Measurements from ENCODE around the gene PPP1R13B. TPM values are rescaled to one million over a fixed set of nuclear protein-coding genes. Genes with fewer than 3 reads are reported as not detected.
"Not testable (repeated sequence)": the region's sequence is repeated elsewhere in the genome, so short reads cannot be mapped to it uniquely, and the experiment has no call there.

The PPP1R13B gene
- total RNA-seq, 1 experiment from 2014 or later = 3.0 TPM

GRCh38 chr14:103782376-103782775 lies 65.0 kb downstream of the PPP1R13B start:
- Histone ChIP-seq H3K9me3 (ENCODE audit: low read length) (no peaks in the 10 kb centered on the region), H2AFZ (ENCODE audit: low read length) (no peak overlapping the region), H3K9ac (ENCODE audit: low read length) (no peak overlapping the region), H3K4me1 (ENCODE audit: low read length) (no peaks in the 10 kb centered on the region), H3K27me3 (ENCODE audit: low read length) (no peaks in the 10 kb centered on the region), H3K4me3 (ENCODE audit: low read length) (no peak overlapping the region), H4K20me1 (ENCODE audit: insufficient read depth, low read depth, low read length) (no peaks in the 10 kb centered on the region), H3K79me2 (ENCODE audit: low read length) (no peaks in the 10 kb centered on the region), H3K36me3 (ENCODE audit: insufficient read depth, low read length) (no peaks in the 10 kb centered on the region), H3K4me2 (ENCODE audit: low read depth, low read length, poor library complexity, severe bottlenecking) (no peak overlapping the region), H3K27ac (ENCODE audit: low read length) (no peak overlapping the region), H3K9me2 (replicated peaks; ENCODE audit: insufficient read depth, low read length) (no peaks in the 10 kb centered on the region)
- no peak for DNase-seq

- not testable (repeated sequence) for H3K27ac ChIP-seq (ENCODE audit: low read length); DNase-seq; H3K9ac ChIP-seq (ENCODE audit: low read length); H3K36me3 ChIP-seq (ENCODE audit: insufficient read depth, low read length); H3K9me2 ChIP-seq (replicated peaks; ENCODE audit: insufficient read depth, low read length); H3K27me3 ChIP-seq (ENCODE audit: low read length); H3K4me1 ChIP-seq (ENCODE audit: low read length); H2AFZ ChIP-seq (ENCODE audit: low read length); H3K4me3 ChIP-seq (ENCODE audit: low read length); H3K9me3 ChIP-seq (ENCODE audit: low read length); H3K79me2 ChIP-seq (ENCODE audit: low read length); H3K4me2 ChIP-seq (ENCODE audit: low read depth, low read length, poor library complexity, severe bottlenecking); H4K20me1 ChIP-seq (ENCODE audit: insufficient read depth, low read depth, low read length)
Measured at GRCh38 chr14:103776319-103776718, 71.1 kb downstream of the PPP1R13B start.

GRCh38 chr14:103775506-103775905 lies 71.9 kb downstream of the PPP1R13B start:
- H3K9ac ChIP-seq (ENCODE audit: low read length) = no peak overlapping the region
- H3K4me3 ChIP-seq (ENCODE audit: low read length) = no peak overlapping the region
- DNase-seq = no peak
- H3K9me3 ChIP-seq (ENCODE audit: low read length) = peaks cover 3% of the 10 kb centered on the region; the same call in 1 of the 2 replicates
- no peaks in the 10 kb centered on the region for H3K4me1 ChIP-seq (ENCODE audit: low read length)
- no peaks in the 10 kb centered on the region for H3K79me2 ChIP-seq (ENCODE audit: low read length)
- no peak overlapping the region for H2AFZ ChIP-seq (ENCODE audit: low read length)
- H3K9me2 ChIP-seq (replicated peaks; ENCODE audit: insufficient read depth, low read length) = no peaks in the 10 kb centered on the region
- H3K27me3 ChIP-seq (ENCODE audit: low read length) = no peaks in the 10 kb centered on the region; the same call in 1 of the 2 replicates
- no peaks in the 10 kb centered on the region for H3K36me3 ChIP-seq (ENCODE audit: insufficient read depth, low read length)
- no peaks in the 10 kb centered on the region for H4K20me1 ChIP-seq (ENCODE audit: insufficient read depth, low read depth, low read length)
- H3K27ac ChIP-seq (ENCODE audit: low read length) = no peak overlapping the region
- H3K4me2 ChIP-seq (ENCODE audit: low read depth, low read length, poor library complexity, severe bottlenecking) = no peak overlapping the region

DNA sequence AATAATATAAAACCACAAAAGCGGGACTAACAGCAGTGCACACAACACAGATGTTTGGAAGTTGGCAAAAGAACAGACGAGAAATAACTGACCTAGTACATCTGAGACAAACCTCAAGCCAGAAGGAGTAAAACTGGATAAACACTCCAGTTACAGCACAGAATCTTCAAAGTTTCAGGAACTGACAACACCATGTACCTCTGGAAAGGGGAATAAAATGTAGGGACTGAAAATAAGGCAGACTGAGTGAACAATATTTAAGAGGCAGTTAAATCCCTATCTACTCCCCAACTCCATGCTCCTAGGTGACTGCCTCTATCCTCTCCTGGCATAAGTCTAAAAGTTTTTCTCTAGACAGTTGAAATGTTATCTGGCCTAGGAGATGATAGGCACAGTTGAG lies 73.9 kb downstream of the PPP1R13B start:
- Histone ChIP-seq H3K36me3 (ENCODE audit: insufficient read depth, low read length) (no peaks in the 10 kb centered on the region), H3K4me1 (ENCODE audit: low read length) (no peaks in the 10 kb centered on the region), H3K27ac (ENCODE audit: low read length) (no peak overlapping the region), H3K9ac (ENCODE audit: low read length) (no peak overlapping the region), H2AFZ (ENCODE audit: low read length) (no peak overlapping the region), H3K9me3 (ENCODE audit: low read length) (peaks cover 3% of the 10 kb centered on the region; the same call in 1 of the 2 replicates), H4K20me1 (ENCODE audit: insufficient read depth, low read depth, low read length) (no peaks in the 10 kb centered on the region), H3K27me3 (ENCODE audit: low read length) (no peaks in the 10 kb centered on the region; the same call in 1 of the 2 replicates), H3K4me3 (ENCODE audit: low read length) (no peak overlapping the region), H3K4me2 (ENCODE audit: low read depth, low read length, poor library complexity, severe bottlenecking) (no peak overlapping the region), H3K79me2 (ENCODE audit: low read length) (no peaks in the 10 kb centered on the region), H3K9me2 (replicated peaks; ENCODE audit: insufficient read depth, low read length) (no peaks in the 10 kb centered on the region)
- no peak for DNase-seq

- H3K4me3 ChIP-seq (ENCODE audit: low read length) = no peak overlapping the region
- H3K36me3 ChIP-seq (ENCODE audit: insufficient read depth, low read length) = no peaks in the 10 kb centered on the region
- H3K27ac ChIP-seq (ENCODE audit: low read length) = no peak overlapping the region
- no peaks in the 10 kb centered on the region for H4K20me1 ChIP-seq (ENCODE audit: insufficient read depth, low read depth, low read length)
- no peaks in the 10 kb centered on the region; the same call in 1 of the 2 replicates for H3K27me3 ChIP-seq (ENCODE audit: low read length)
- H3K9me2 ChIP-seq (replicated peaks; ENCODE audit: insufficient read depth, low read length) = no peaks in the 10 kb centered on the region
- H3K9me3 ChIP-seq (ENCODE audit: low read length) = peaks cover 3% of the 10 kb centered on the region; the same call in 1 of the 2 replicates
- H3K9ac ChIP-seq (ENCODE audit: low read length) = no peak overlapping the region
- no peaks in the 10 kb centered on the region for H3K79me2 ChIP-seq (ENCODE audit: low read length)
- H3K4me2 ChIP-seq (ENCODE audit: low read depth, low read length, poor library complexity, severe bottlenecking) = no peak overlapping the region
- H2AFZ ChIP-seq (ENCODE audit: low read length) = no peak overlapping the region
- no peak for DNase-seq
- no peaks in the 10 kb centered on the region for H3K4me1 ChIP-seq (ENCODE audit: low read length)
Measured at GRCh38 chr14:103772078-103772712, 75.2 kb downstream of the PPP1R13B start.

GRCh38 chr14:103770902-103771301 lies 76.5 kb downstream of the PPP1R13B start:
- no peaks in the 10 kb centered on the region; the same call in 1 of the 2 replicates for H3K27me3 ChIP-seq (ENCODE audit: low read length)
- H3K9me3 ChIP-seq (ENCODE audit: low read length) = peaks cover 3% of the 10 kb centered on the region; the same call in 1 of the 2 replicates
- H3K79me2 ChIP-seq (ENCODE audit: low read length) = no peaks in the 10 kb centered on the region
- no peaks in the 10 kb centered on the region for H3K9me2 ChIP-seq (replicated peaks; ENCODE audit: insufficient read depth, low read length)
- H3K27ac ChIP-seq (ENCODE audit: low read length) = no peak overlapping the region
- no peaks in the 10 kb centered on the region for H4K20me1 ChIP-seq (ENCODE audit: insufficient read depth, low read depth, low read length)
- peak; percentile 56 for DNase-seq
- H2AFZ ChIP-seq (ENCODE audit: low read length) = no peak overlapping the region
- H3K4me2 ChIP-seq (ENCODE audit: low read depth, low read length, poor library complexity, severe bottlenecking) = no peak overlapping the region
- H3K9ac ChIP-seq (ENCODE audit: low read length) = no peak overlapping the region
- H3K36me3 ChIP-seq (ENCODE audit: insufficient read depth, low read length) = no peaks in the 10 kb centered on the region
- H3K4me1 ChIP-seq (ENCODE audit: low read length) = no peaks in the 10 kb centered on the region
- H3K4me3 ChIP-seq (ENCODE audit: low read length) = no peak overlapping the region

- no peaks in the 10 kb centered on the region for H3K4me1 ChIP-seq (ENCODE audit: low read length)
- H3K9me3 ChIP-seq (ENCODE audit: low read length) = peaks cover 3% of the 10 kb centered on the region; the same call in 1 of the 2 replicates
- no peaks in the 10 kb centered on the region for H4K20me1 ChIP-seq (ENCODE audit: insufficient read depth, low read depth, low read length)
- no peak overlapping the region for H2AFZ ChIP-seq (ENCODE audit: low read length)
- no peaks in the 10 kb centered on the region for H3K36me3 ChIP-seq (ENCODE audit: insufficient read depth, low read length)
- no peaks in the 10 kb centered on the region for H3K79me2 ChIP-seq (ENCODE audit: low read length)
- H3K4me3 ChIP-seq (ENCODE audit: low read length) = no peak overlapping the region
- no peak overlapping the region for H3K27ac ChIP-seq (ENCODE audit: low read length)
- no peak overlapping the region for H3K4me2 ChIP-seq (ENCODE audit: low read depth, low read length, poor library complexity, severe bottlenecking)
- no peak for DNase-seq
- H3K9ac ChIP-seq (ENCODE audit: low read length) = no peak overlapping the region
- H3K9me2 ChIP-seq (replicated peaks; ENCODE audit: insufficient read depth, low read length) = no peaks in the 10 kb centered on the region
- H3K27me3 ChIP-seq (ENCODE audit: low read length) = no peaks in the 10 kb centered on the region; the same call in 1 of the 2 replicates
Measured at GRCh38 chr14:103770500-103770899, 76.9 kb downstream of the PPP1R13B start.

DNA sequence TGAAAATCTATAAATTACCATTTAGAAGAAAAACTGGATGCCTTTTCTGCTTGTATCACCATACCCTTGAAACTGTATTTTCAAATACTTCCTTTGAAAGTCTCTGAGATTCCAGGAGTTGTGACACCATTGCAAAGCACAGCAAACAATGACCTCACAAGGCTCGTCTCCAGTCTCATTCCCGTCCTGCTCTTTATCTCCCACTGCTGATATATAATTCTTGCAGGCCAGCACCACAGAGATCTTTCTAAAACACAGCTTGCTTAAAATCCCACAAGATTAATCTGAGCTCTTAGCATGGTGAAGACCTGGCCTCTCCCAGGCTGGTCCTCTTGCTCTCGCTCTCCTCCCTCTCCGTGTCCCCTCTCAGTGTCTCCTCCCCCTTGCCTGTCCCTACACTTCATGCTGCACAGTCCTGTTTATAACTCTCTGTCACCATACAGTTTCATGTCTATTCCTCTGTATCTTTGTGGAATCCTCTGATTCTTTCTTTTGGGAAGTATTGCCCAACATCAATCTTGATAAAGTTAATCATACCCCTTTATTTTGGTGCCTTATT lies 80.0 kb downstream of the PPP1R13B start:
- no peak overlapping the region for H3K27ac ChIP-seq (ENCODE audit: low read length)
- no peak for DNase-seq
- H3K9me2 ChIP-seq (replicated peaks; ENCODE audit: insufficient read depth, low read length) = no peaks in the 10 kb centered on the region
- no peak overlapping the region for H2AFZ ChIP-seq (ENCODE audit: low read length)
- H4K20me1 ChIP-seq (ENCODE audit: insufficient read depth, low read depth, low read length) = no peaks in the 10 kb centered on the region
- no peak overlapping the region for H3K4me2 ChIP-seq (ENCODE audit: low read depth, low read length, poor library complexity, severe bottlenecking)
- no peak overlapping the region for H3K4me3 ChIP-seq (ENCODE audit: low read length)
- H3K79me2 ChIP-seq (ENCODE audit: low read length) = no peaks in the 10 kb centered on the region
- peaks cover 13% of the 10 kb centered on the region for H3K4me1 ChIP-seq (ENCODE audit: low read length)
- peaks cover 3% of the 10 kb centered on the region; the same call in 1 of the 2 replicates for H3K9me3 ChIP-seq (ENCODE audit: low read length)
- no peaks in the 10 kb centered on the region for H3K36me3 ChIP-seq (ENCODE audit: insufficient read depth, low read length)
- H3K27me3 ChIP-seq (ENCODE audit: low read length) = no peaks in the 10 kb centered on the region; the same call in 1 of the 2 replicates
- no peak overlapping the region for H3K9ac ChIP-seq (ENCODE audit: low read length)
